HCT116 (cell line): Measurements from ENCODE around the gene GRIA4. TPM values are rescaled to one million over a fixed set of nuclear protein-coding genes. Genes with fewer than 3 reads are reported as not detected.

Source experiments
- ATAC-seq: fragments of 200-7000 bp; cut with Tn5 transposase; 2 replicates; pipeline ENCODE4 v1.9.1; 2020; ENCODE audit warnings: mild to moderate bottlenecking, moderate library complexity
- BruUV-seq: library from RNA; stranded (reverse); fragments of 400-500 nt; replicated peaks from 2 replicates; lab custom pipeline; 2021; lab: Mats Ljungman, UMichigan
- CTCF ChIA-PET: fragments of 300-600 bp; sonication (Branson Sonifier 250); formaldehyde crosslinking; loops from one replicate; lab custom pipeline; 2021; ENCODE audit warnings: antibody characterized with exemption; lab: Charles Lee
- POLR2A ChIA-PET: fragments of 300-600, 350-600 bp; sonication (Branson Sonifier 250); formaldehyde crosslinking; loops from one replicate; lab custom pipeline; 2021; ENCODE audit warnings: antibody characterized with exemption; lab: Charles Lee
- RAD21 ChIA-PET, 2 experiments: fragments of 300-600 bp; sonication (Branson Sonifier 250); formaldehyde crosslinking; loops; one replicate each; lab custom pipeline; 2023; ENCODE audit warnings: low total read pairs in 2 of 2; ENCODE audit not compliant: uncharacterized antibody in 2 of 2, unreplicated experiment in 2 of 2, low non-redundant PET in 1 of 2; lab: Charles Lee
- DNase-seq: peaks from one replicate; pipeline ENCODE4 v3.0.0-alpha.2; 2010; ENCODE audit warnings: low read depth, low spot score
- H2AFZ ChIP-seq: fragments of 200-600 bp; shearing (Covaris generic), sonication (generic); 2 replicates; pipeline ENCODE4 v1.6.1; 2017; ENCODE audit warnings: low read depth, mixed run types, mixed read lengths, antibody characterized with exemption, low read length; ENCODE audit not compliant: poor library complexity, severe bottlenecking
- H3K27ac ChIP-seq: 2 replicates; pipeline ENCODE4 v1.5.1; 2012; ENCODE audit warnings: low read depth, low read length
- H3K27me3 ChIP-seq: fragments of 200-600 bp; sonication (generic); 2 replicates; pipeline ENCODE4 v1.6.1; 2016; ENCODE audit warnings: mixed run types, low read length, mixed read lengths; ENCODE audit not compliant: insufficient read depth
- H3K36me3 ChIP-seq, 2 experiments: fragments of 200-500 bp in 1 of 2; fragments of 200-600 bp in 1 of 2; sonication (Bioruptor generic) in 1 of 2; sonication (generic) in 1 of 2; 2 replicates each; pipeline versions ENCODE4 v1.5.1 to v1.6.1; 2014 to 2016; ENCODE audit warnings: low read length in 2 of 2, inconsistent platforms in 1 of 2, mixed read lengths in 1 of 2, mixed run types in 1 of 2; ENCODE audit not compliant: insufficient read depth in 2 of 2, control insufficient read depth in 1 of 2
- H3K4me1 ChIP-seq, 2 experiments: fragments of 200-600 bp in 1 of 2; sonication (generic) in 1 of 2; 2 replicates each; pipeline versions ENCODE4 v1.5.1 to v1.6.1; 2012 to 2017; ENCODE audit warnings: low read length in 2 of 2, inconsistent platforms in 1 of 2, mild to moderate bottlenecking in 1 of 2, mixed read lengths in 1 of 2, mixed run types in 1 of 2, moderate library complexity in 1 of 2; ENCODE audit not compliant: insufficient read depth in 2 of 2, control insufficient read depth in 1 of 2
- H3K4me2 ChIP-seq: fragments of 200-600 bp; sonication (generic); 2 replicates; pipeline ENCODE4 v1.6.1; 2017; ENCODE audit warnings: mixed run types, low read length, mixed read lengths
- H3K4me3 ChIP-seq, 2 experiments: fragments of 200-600 bp in 1 of 2; sonication (generic) in 1 of 2; replicated peaks in 1 of 2; 2 replicates each; pipeline ENCODE4 v1.5.1; 2011 to 2016; ENCODE audit warnings: low read length in 2 of 2, control low read depth in 1 of 2, low read depth in 1 of 2, mild to moderate bottlenecking in 1 of 2, mixed read lengths in 1 of 2, mixed run types in 1 of 2
- H3K79me2 ChIP-seq: fragments of 200-600 bp; sonication (generic); 2 replicates; pipeline ENCODE4 v1.6.1; 2017; ENCODE audit warnings: mild to moderate bottlenecking, mixed run types, low read length, moderate library complexity, mixed read lengths; ENCODE audit not compliant: insufficient read depth
- H3K9ac ChIP-seq: fragments of 200-600 bp; sonication (generic); 2 replicates; pipeline ENCODE4 v1.6.1; 2016; ENCODE audit warnings: low read length, mixed read lengths
- H3K9me2 ChIP-seq: fragments of 200-600 bp; sonication (generic), shearing (Covaris generic); 2 replicates; pipeline ENCODE4 v1.6.1; 2017; ENCODE audit warnings: mixed run types, mild to moderate bottlenecking, moderate library complexity; ENCODE audit not compliant: insufficient read depth
- H3K9me3 ChIP-seq, 2 experiments: fragments of 200-500 bp in 1 of 2; fragments of 200-600 bp in 1 of 2; sonication (Bioruptor generic) in 1 of 2; sonication (generic) in 1 of 2; 2 replicates each; pipeline ENCODE4 v1.6.1; 2014 to 2017; ENCODE audit warnings: low read length in 2 of 2, mixed read lengths in 2 of 2, inconsistent platforms in 1 of 2, low read depth in 1 of 2, mild to moderate bottlenecking in 1 of 2, mixed run types in 1 of 2, moderate library complexity in 1 of 2; ENCODE audit not compliant: control insufficient read depth in 1 of 2, insufficient read depth in 1 of 2
- H4K20me1 ChIP-seq: fragments of 200-600 bp; sonication (generic), shearing (Covaris generic); 2 replicates; pipeline ENCODE4 v1.6.1; 2017; ENCODE audit warnings: mixed run types, mild to moderate bottlenecking, moderate library complexity; ENCODE audit not compliant: insufficient read depth
- CBX3 ChIP-seq: IDR thresholded peaks from 2 replicates; pipeline ENCODE4 v1.6.1; 2012; ENCODE audit warnings: low read depth
- CEBPB ChIP-seq: IDR thresholded peaks from 2 replicates; pipeline ENCODE4 v1.6.1; 2012; ENCODE audit warnings: low read depth
- CTCF ChIP-seq, 3 experiments: fragments of 200-600 bp in 1 of 3; sonication (generic) in 1 of 3; IDR thresholded peaks in 2 of 3; conservative IDR thresholded peaks in 1 of 3; 2 replicates each; pipeline ENCODE4 v1.5.1; 2012 to 2017; ENCODE audit warnings: low read depth in 2 of 3, low read length in 2 of 3, antibody characterized with exemption in 1 of 3, borderline replicate concordance in 1 of 3, control low read depth in 1 of 3, mild to moderate bottlenecking in 1 of 3, mixed read lengths in 1 of 3, mixed run types in 1 of 3, moderate library complexity in 1 of 3; ENCODE audit not compliant: insufficient read depth in 1 of 3
- RAD21 ChIP-seq: IDR thresholded peaks from 2 replicates; pipeline ENCODE4 v1.6.1; 2012; ENCODE audit warnings: low read depth, mild to moderate bottlenecking
- SP1 ChIP-seq: IDR thresholded peaks from 2 replicates; pipeline ENCODE4 v1.6.1; 2012; ENCODE audit warnings: low read depth
- TCF7L2 ChIP-seq: IDR thresholded peaks from 2 replicates; pipeline ENCODE4 v1.7.0; 2011; ENCODE audit warnings: borderline replicate concordance, inconsistent platforms; ENCODE audit not compliant: insufficient read depth, insufficient read length; ENCODE audit errors: extremely low read depth
- ZNF274 ChIP-seq: fragments of 200-500 bp; sonication (Bioruptor generic); IDR thresholded peaks from 2 replicates; pipeline ENCODE4 v1.6.1; 2014; ENCODE audit warnings: mild to moderate bottlenecking, low read depth, low read length, inconsistent platforms
- intact Hi-C: fragments of 100-400 bp; cut with micrococcal nuclease; formaldehyde crosslinking; loops from 2 replicates; pipeline ENCODE4 v1.10.0; 2022
- total RNA-seq: library from RNA; stranded (reverse); gene quantifications from one replicate; pipeline ENCODE4 v1.2.1, GENCODE V29; 2021; ENCODE audit not compliant: unreplicated experiment
- TF ChIP-seq, protein P1 (sequence below): IDR thresholded peaks from 2 replicates; pipeline ENCODE4 v1.6.1; 2012
- TF ChIP-seq, protein P2 (sequence below): IDR thresholded peaks from 2 replicates; pipeline ENCODE4 v1.6.1; 2012

GRIA4 gene
- total RNA-seq, 1 experiment from 2014 or later = not detected

DNA sequence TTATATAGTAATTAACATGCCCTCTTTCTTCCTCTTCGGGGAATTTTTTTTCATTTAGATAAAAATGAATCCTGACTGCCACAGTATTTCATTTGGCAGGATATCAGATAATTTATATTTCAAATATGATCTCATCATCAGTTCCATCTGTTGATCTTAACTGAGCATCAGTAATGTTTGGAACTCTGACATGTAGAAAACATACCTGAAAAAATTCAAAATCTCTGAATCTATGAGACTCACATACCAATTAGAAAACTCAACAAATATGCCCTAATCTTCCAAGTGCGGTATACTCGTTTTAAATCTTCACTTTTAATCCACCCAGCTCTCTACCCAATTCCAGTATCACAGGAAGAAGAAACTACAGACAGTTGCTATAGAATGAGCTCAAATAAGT, 250.2 kb downstream of the GRIA4 start (continued):
- TF ChIP-seq, protein P1, sequence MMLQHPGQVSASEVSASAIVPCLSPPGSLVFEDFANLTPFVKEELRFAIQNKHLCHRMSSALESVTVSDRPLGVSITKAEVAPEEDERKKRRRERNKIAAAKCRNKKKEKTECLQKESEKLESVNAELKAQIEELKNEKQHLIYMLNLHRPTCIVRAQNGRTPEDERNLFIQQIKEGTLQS = no peak
- no peak for TF ChIP-seq SP1
- TF ChIP-seq ZNF274 = no peak
- TF ChIP-seq TCF7L2 = no peak
- TF ChIP-seq CBX3 = no peak
- no peak for TF ChIP-seq RAD21
- TF ChIP-seq, protein P2, sequence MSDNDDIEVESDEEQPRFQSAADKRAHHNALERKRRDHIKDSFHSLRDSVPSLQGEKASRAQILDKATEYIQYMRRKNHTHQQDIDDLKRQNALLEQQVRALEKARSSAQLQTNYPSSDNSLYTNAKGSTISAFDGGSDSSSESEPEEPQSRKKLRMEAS = no peak

DNA sequence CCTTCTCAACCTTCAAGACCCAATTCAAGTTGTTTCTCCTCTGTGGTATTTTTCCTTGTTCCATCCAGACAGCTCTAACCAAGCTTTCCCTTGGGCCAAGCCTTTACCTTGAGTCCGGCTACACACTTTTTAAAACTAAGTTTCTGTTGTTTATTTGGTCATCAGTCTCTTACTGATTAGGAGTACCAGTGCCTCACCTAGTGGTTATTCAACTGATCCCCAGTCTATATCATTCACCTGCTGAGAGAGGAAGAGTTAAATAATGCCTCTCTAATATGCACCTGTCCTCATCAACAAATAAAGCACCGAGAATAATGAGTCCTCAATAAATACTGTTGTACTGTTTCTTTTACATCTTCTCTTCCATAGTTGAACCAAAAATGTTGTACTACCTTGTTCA, 251.4 kb downstream of the GRIA4 start:
- DNase-seq (no peak), ATAC-seq (no peak)
- no peaks in the 10 kb centered on the region for H3K4me1 ChIP-seq
- ChIA-PET CTCF (interaction anchor here (1.4 to 2.9 kb wide), 2 partner anchors 1607 kb away, joined by 3 to 19 read pairs; no protein-coding TSS in a partner anchor), POLR2A (no interaction called here), RAD21 (no interaction called here)
- no peak overlapping the region for H3K27ac ChIP-seq
- TF ChIP-seq CTCF (IDR thresholded peaks at IDR 0.05 in 2 of 3, conservative IDR thresholded peaks at IDR 0.05 in 1 of 3; ENCODE audit: borderline replicate concordance in 1 of 3, insufficient read depth in 1 of 3, low read depth in 2 of 3, low read length in 2 of 3) (peak in 2 of 3 experiments; percentile 27 to 40; a peak in 3 of 6 replicates), RAD21 (peak; percentile 68), CEBPB (no peak)
- H3K4me2 ChIP-seq = no peak overlapping the region
- H2AFZ ChIP-seq = no peak overlapping the region
- H3K27me3 ChIP-seq = no peaks in the 10 kb centered on the region
- H3K9ac ChIP-seq = no peak overlapping the region
- no peaks in the 10 kb centered on the region for H3K36me3 ChIP-seq
- no peaks in the 10 kb centered on the region for H3K9me2 ChIP-seq
- no TSS peak for BruUV-seq
- no peaks in the 10 kb centered on the region for H3K79me2 ChIP-seq
- H3K4me3 ChIP-seq = no peak overlapping the region
- no peaks in the 10 kb centered on the region for H3K9me3 ChIP-seq
- no peaks in the 10 kb centered on the region for H4K20me1 ChIP-seq
- intact Hi-C loops = loop anchor here (5.0 kb wide), 1 partner anchor 254 kb away; no protein-coding TSS in a partner anchor
